Astrocyte (in vitro differentiated cells and primary cell): ENCODE data around the gene DHRS12. TPM values are rescaled to one million over a fixed set of nuclear protein-coding genes. Genes with fewer than 3 reads are reported as not detected.
A peak's percentile ranks its signal among the peaks of the same experiment; 100 is the strongest.

Experiments used
- DNase-seq: peaks from one replicate; pipeline ENCODE4 v3.0.0-alpha.2; 2010; ENCODE audit warnings: low read depth
- FAIRE-seq: peaks from 2 replicates; lab custom pipeline; 2011; peaks lifted over from hg19 to GRCh38; lab: Jason Lieb, UNC
- H2AFZ ChIP-seq: 2 replicates; pipeline ENCODE4 v1.6.0; 2012; ENCODE audit warnings: low read depth, low read length, inconsistent platforms
- H3K27ac ChIP-seq: 2 replicates; pipeline ENCODE4 v1.5.1; 2011; ENCODE audit warnings: low read depth, low read length, inconsistent platforms
- H3K27me3 ChIP-seq: 2 replicates; pipeline ENCODE4 v1.6.0; 2011; ENCODE audit warnings: low read length, inconsistent platforms; ENCODE audit not compliant: insufficient read depth
- H3K36me3 ChIP-seq: 2 replicates; pipeline ENCODE4 v1.5.1; 2011; ENCODE audit warnings: low read length, inconsistent platforms; ENCODE audit not compliant: insufficient read depth
- H3K4me1 ChIP-seq: 2 replicates; pipeline ENCODE4 v1.5.1; 2011; ENCODE audit warnings: low read length, inconsistent platforms; ENCODE audit not compliant: insufficient read depth
- H3K4me2 ChIP-seq: 2 replicates; pipeline ENCODE4 v1.6.0; 2012; ENCODE audit warnings: low read length, inconsistent platforms
- H3K4me3 ChIP-seq: 2 replicates; pipeline ENCODE4 v1.5.1; 2011; ENCODE audit warnings: low read depth, mild to moderate bottlenecking, low read length, inconsistent platforms; ENCODE audit not compliant: insufficient read depth
- H3K79me2 ChIP-seq: 2 replicates; pipeline ENCODE4 v1.6.0; 2012; ENCODE audit warnings: mild to moderate bottlenecking, low read length, inconsistent platforms; ENCODE audit not compliant: insufficient read depth
- H3K9ac ChIP-seq: 2 replicates; pipeline ENCODE4 v1.6.0; 2012; ENCODE audit warnings: mild to moderate bottlenecking, low read length, inconsistent platforms
- H3K9me3 ChIP-seq: 2 replicates; pipeline ENCODE4 v1.5.1; 2012; ENCODE audit warnings: low read depth, mild to moderate bottlenecking, low read length, inconsistent platforms; ENCODE audit not compliant: insufficient read depth
- H4K20me1 ChIP-seq: 2 replicates; pipeline ENCODE4 v1.6.0; 2012; ENCODE audit warnings: low read length, inconsistent platforms; ENCODE audit not compliant: insufficient read depth
- H3K27ac Mint-ChIP-seq: one replicate; pipeline ENCODE4 v1.8.0; 2021; ENCODE audit warnings: mild to moderate bottlenecking, mixed read lengths; ENCODE audit not compliant: unreplicated experiment
- H3K27me3 Mint-ChIP-seq: one replicate; pipeline ENCODE4 v1.8.0; 2021; ENCODE audit warnings: low read depth, mixed read lengths; ENCODE audit not compliant: unreplicated experiment
- H3K36me3 Mint-ChIP-seq: one replicate; pipeline ENCODE4 v1.8.0; 2021; ENCODE audit warnings: low read depth, mixed read lengths; ENCODE audit not compliant: unreplicated experiment
- H3K4me1 Mint-ChIP-seq: one replicate; pipeline ENCODE4 v1.8.0; 2021; ENCODE audit warnings: low read depth, mixed read lengths; ENCODE audit not compliant: unreplicated experiment
- H3K4me3 Mint-ChIP-seq: one replicate; pipeline ENCODE4 v1.8.0; 2021; ENCODE audit warnings: mild to moderate bottlenecking, moderate library complexity, mixed read lengths; ENCODE audit not compliant: unreplicated experiment
- H3K9me3 Mint-ChIP-seq: one replicate; pipeline ENCODE4 v1.8.0; 2021; ENCODE audit warnings: mild to moderate bottlenecking, mixed read lengths; ENCODE audit not compliant: unreplicated experiment
- EZH2 ChIP-seq: IDR thresholded peaks from 2 replicates; pipeline ENCODE4 v1.6.1; 2012; ENCODE audit warnings: mild to moderate bottlenecking, low read length, inconsistent platforms; ENCODE audit not compliant: insufficient read depth
- total RNA-seq: library from RNA; stranded (reverse); gene quantifications from 2 replicates; pipeline ENCODE4 v1.2.1, GENCODE V29; 2021
- TF ChIP-seq, protein P1 (sequence below): IDR thresholded peaks from 2 replicates; pipeline ENCODE4 v1.5.1; 2011; ENCODE audit warnings: low read depth, mild to moderate bottlenecking, inconsistent platforms, low read length, moderate library complexity; ENCODE audit not compliant: insufficient read depth

DHRS12 gene
- total RNA-seq, 1 donor from 2014 or later, result 4.9 TPM

DNA sequence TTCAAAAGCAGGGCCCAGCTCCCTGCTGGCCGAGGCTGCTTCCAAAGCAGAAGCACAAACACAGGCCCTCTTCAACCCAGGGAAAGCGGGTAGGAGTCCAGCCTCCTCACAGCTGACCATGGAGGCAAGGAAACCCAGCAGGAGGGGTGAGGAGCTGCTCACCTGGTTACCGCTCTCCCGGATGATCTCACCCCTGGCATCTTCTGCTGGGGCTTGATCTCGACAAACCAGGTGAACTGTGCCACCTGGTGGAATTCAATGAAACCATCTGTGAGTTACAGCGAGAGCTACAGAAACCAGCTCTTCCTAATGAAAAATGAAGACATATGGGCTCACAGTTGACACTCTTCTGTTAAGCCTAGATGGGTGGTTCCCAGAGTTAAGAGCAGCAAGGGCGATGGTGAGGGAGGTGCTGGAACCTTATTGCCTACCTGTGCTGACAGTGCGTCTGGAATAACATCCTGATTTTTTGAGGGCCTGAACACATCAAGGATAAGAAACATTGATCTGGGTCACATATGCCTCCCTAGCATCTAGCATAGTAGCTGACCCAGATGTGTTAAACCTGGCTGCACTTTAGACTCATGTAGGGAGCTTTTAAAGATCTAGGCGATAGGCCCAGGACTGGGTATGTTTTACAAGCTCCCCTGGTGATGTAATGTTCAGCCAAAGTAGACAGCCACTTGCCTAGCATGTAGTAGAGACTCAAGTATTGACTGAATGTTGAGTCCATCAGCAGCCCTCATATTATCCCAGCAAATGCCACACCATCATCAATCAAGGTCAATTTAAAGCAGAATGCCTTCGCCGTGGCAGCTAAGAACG, 6.1 kb downstream of the DHRS12 start:
- peaks cover 25% of the 10 kb centered on the region for H3K4me1 ChIP-seq
- no peak overlapping the region for H3K9ac ChIP-seq
- H3K36me3 ChIP-seq, result no peaks in the 10 kb centered on the region
- peaks cover 8% of the 10 kb centered on the region for H3K27me3 Mint-ChIP-seq
- no peak overlapping the region for H3K27ac Mint-ChIP-seq
- no peaks in the 10 kb centered on the region for H3K27me3 ChIP-seq
- H3K4me2 ChIP-seq, result no peak overlapping the region
- H3K79me2 ChIP-seq, result no peaks in the 10 kb centered on the region
- peak overlapping the region; percentile 5 for H2AFZ ChIP-seq
- no peak overlapping the region for H3K4me3 ChIP-seq
- H3K4me3 Mint-ChIP-seq, result no peak overlapping the region
- FAIRE-seq, result peak; percentile 29
- no peaks in the 10 kb centered on the region for H4K20me1 ChIP-seq
- peaks cover 5% of the 10 kb centered on the region for H3K36me3 Mint-ChIP-seq
- no peak overlapping the region for H3K27ac ChIP-seq
- H3K9me3 Mint-ChIP-seq, result no peaks in the 10 kb centered on the region
- TF ChIP-seq, protein P1, sequence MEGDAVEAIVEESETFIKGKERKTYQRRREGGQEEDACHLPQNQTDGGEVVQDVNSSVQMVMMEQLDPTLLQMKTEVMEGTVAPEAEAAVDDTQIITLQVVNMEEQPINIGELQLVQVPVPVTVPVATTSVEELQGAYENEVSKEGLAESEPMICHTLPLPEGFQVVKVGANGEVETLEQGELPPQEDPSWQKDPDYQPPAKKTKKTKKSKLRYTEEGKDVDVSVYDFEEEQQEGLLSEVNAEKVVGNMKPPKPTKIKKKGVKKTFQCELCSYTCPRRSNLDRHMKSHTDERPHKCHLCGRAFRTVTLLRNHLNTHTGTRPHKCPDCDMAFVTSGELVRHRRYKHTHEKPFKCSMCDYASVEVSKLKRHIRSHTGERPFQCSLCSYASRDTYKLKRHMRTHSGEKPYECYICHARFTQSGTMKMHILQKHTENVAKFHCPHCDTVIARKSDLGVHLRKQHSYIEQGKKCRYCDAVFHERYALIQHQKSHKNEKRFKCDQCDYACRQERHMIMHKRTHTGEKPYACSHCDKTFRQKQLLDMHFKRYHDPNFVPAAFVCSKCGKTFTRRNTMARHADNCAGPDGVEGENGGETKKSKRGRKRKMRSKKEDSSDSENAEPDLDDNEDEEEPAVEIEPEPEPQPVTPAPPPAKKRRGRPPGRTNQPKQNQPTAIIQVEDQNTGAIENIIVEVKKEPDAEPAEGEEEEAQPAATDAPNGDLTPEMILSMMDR, result peak; percentile 41
- TF ChIP-seq EZH2, result no peak
- peaks cover 26% of the 10 kb centered on the region for H3K4me1 Mint-ChIP-seq
- no peaks in the 10 kb centered on the region for H3K9me3 ChIP-seq
- peak; percentile 27 for DNase-seq

DNA sequence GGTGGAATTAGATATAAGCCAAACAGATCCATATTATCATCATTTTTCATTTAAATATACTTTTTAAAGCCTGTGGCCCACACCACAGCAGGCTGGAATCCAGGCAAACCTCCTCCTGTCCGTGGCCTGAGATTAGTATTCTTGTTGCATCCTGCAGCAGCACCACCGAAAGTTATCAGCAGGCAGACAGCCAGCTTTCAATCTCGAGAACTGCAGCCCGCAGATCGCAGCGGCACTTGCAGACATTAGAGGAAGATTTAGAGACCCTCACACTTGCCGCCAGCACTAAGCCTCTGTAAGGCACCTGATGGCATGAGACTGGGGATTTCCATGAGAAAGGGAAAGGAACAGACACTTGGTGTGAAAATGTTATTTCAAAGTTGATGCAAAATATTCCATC, 7.4 kb downstream of the DHRS12 start:
- peaks cover 5% of the 10 kb centered on the region for H3K36me3 Mint-ChIP-seq

More for the DNA sequence above, 7.4 kb downstream of the DHRS12 start:
- Mint-ChIP-seq H3K4me3 (peak overlapping the region; percentile 54), H3K9me3 (no peaks in the 10 kb centered on the region), H3K27ac (no peak overlapping the region), H3K27me3 (peaks cover 8% of the 10 kb centered on the region), H3K4me1 (peaks cover 19% of the 10 kb centered on the region)
- Histone ChIP-seq H3K27me3 (no peaks in the 10 kb centered on the region), H3K4me1 (peaks cover 12% of the 10 kb centered on the region), H3K36me3 (no peaks in the 10 kb centered on the region), H3K27ac (no peak overlapping the region), H3K4me2 (no peak overlapping the region), H2AFZ (no peak overlapping the region), H3K9ac (no peak overlapping the region), H3K79me2 (no peaks in the 10 kb centered on the region), H3K9me3 (no peaks in the 10 kb centered on the region), H3K4me3 (no peak overlapping the region), H4K20me1 (no peaks in the 10 kb centered on the region)
- no peak for FAIRE-seq
- DNase-seq, result no peak
- TF ChIP-seq, protein P1, result no peak
- TF ChIP-seq EZH2, result no peak
